AG08395 (cell line): ENCODE data around the gene NGRN.
"Not testable (repeated sequence)": the region's sequence is repeated elsewhere in the genome, so short reads cannot be mapped to it uniquely, and the experiment has no call there.

ENCODE experiments used
- DNase-seq: peaks from one replicate; pipeline ENCODE4 v3.0.0; 2012; ENCODE audit warnings: mixed read lengths, low spot score

Gene NGRN

GRCh38 chr15:90286678-90287077 lies 21.2 kb downstream of the NGRN start:
- peak; percentile 33 for DNase-seq

GRCh38 chr15:90287101-90287500 lies 21.6 kb downstream of the NGRN start:
- no peak for DNase-seq

DNA sequence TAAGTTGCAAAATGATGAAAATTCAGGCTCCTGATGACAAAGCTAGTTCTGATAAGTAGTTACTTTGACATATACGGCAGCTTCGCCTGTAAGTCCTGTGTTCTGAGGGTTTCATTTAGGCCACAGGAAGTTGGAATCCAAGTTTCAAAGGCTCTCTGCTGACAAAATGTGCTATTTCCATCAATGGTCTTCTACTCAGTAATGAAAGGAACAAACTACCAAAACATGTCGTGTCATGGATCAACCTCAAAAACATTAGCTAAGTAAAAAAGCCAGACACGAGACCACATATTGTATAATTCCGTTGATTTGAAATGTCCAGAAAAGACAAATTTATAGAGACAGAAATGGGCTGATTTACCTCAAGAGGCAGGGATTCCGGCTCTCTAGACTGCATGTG lies 22.5 kb downstream of the NGRN start:
- no peak for DNase-seq

- no peak for DNase-seq
These were observed 26.3 kb downstream of the NGRN start for GRCh38 chr15:90291679-90292356.

GRCh38 chr15:90293040-90293810 lies 27.8 kb downstream of the NGRN start:
- peak; percentile 31 for DNase-seq

GRCh38 chr15:90294159-90294558 lies 28.7 kb downstream of the NGRN start:
- DNase-seq, result no peak

- DNase-seq, result no peak
These were observed 29.3 kb downstream of the NGRN start for GRCh38 chr15:90294601-90295269.

GRCh38 chr15:90295270-90295648 lies 29.8 kb downstream of the NGRN start:
- no peak for DNase-seq

- not testable (repeated sequence) for DNase-seq
These were observed 30.9 kb downstream of the NGRN start for GRCh38 chr15:90296316-90296884.

- no peak for DNase-seq
These were observed 31.5 kb downstream of the NGRN start for GRCh38 chr15:90297021-90297420.

- no peak for DNase-seq
These were observed 35.1 kb downstream of the NGRN start for GRCh38 chr15:90300541-90300940.

DNA sequence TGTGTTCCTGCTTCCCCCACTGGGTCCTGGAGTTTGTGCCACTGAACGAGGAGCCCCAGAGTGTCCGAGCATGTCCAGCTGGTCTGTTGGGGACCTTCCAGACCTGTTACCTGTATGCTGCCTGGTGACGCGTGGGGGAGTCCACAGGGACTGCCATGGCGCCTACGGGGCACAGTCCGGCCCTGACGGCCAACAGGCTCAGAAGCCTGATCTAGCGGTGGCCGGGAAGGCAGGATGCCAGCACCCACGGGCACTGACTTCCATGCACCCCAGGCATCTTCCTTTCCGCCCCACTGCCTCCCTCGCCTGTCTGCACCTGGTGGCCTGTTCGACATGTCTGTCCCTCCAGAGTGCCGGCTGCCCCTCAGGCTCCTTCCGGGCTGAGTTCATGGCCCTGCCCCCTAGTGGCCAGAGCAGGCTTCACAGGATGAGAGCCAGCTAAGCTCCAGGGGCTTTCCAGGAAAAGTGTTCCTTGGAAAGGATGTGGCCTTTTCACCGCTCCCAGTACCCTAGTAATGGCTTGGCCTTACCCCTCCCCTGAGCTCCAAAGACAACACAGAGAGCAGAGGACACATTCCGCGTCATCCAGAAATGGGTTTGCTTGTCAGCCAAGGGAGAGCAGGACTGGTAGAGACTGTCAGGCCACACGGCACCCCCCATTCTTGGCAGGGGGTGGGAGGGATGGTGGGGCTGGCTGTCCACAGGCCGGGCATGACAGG lies 35.7 kb downstream of the NGRN start:
- DNase-seq, result peak; percentile 19

GRCh38 chr15:90301707-90302300 lies 36.3 kb downstream of the NGRN start:
- DNase-seq, result peak; percentile 15

DNA sequence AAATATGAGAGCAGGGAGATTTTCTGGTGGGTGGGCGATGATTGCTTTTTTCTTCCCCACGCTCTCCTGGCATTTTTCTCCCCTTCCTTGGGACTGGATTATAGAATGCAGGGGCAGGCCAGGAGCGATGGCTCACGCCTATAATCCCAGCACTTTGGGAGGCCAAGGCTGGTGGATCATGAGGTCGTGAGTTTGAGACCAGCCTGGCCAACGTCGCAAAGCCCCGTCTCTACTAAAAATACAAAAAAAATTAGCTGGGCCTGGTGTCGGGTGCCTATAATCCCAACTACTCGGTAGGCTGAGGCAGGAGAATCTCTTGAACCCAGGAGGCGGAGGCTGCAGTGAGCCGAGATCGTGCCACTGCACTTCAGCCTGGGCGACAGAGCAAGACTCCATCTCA lies 39.9 kb downstream of the NGRN start:
- DNase-seq, result not testable (repeated sequence)

DNA sequence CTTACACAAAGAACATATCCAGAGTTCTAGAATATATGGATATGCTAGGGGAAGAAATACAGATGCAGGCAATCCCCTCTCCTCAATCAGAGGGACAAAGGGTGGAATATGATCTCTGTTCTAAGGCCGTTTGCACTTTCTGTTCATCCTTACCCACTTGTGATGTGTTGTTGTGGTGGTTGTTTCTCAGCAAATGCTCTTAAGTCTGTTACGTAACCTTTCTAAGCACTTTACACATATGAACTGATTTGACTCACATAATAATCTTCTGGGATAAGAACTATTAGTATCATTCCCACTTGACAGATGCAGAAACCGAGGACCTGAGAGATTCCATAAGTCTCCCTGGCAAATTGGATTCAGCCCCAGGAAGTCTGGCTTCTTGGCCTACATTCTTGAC lies 40.5 kb downstream of the NGRN start:
- DNase-seq, result no peak

DNA sequence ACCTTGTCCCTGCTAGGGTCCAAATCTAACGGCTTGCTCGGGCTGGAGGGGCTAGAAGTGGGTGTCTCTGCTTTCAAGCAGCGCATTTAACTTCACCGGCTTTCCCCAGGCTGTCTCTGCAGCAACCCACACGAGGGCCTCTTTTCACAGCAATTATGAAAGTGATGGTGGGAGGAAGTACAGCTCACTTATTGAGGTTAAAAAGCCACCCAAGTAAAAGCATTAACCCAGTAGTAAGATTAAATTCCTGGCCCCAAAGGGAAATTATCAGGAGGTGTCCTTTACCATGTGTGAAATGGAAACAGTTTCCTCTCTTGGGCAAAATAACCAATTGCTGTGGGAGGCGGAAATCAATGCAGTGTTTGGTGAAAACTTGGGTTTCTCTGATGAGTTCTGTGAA lies 41.1 kb downstream of the NGRN start:
- DNase-seq, result no peak

DNA sequence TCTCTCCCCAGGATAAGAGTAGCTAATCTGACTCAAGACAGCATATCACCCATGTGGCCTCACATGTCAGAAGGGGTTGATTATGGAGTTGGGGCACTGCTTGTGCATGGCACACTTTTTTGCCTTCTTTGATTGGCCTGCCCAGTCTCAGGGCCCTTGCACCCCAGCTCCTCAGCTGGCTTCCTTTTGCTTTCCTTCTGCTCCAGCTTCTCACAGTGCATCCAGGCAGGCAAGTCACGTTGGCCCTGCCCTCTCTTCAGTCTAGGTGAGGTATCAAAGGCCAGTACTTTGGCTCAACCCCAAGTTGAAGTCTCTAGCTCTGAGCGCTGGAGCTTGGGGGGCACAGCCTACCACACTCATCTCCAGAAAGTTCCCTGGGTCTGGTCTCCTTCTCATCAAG lies 42.2 kb downstream of the NGRN start:
- no peak for DNase-seq

- DNase-seq, result no peak
These were observed 43.5 kb downstream of the NGRN start for GRCh38 chr15:90309020-90309419.

GRCh38 chr15:90315278-90315982 lies 50.0 kb downstream of the NGRN start:
- peak; percentile 76 for DNase-seq

DNA sequence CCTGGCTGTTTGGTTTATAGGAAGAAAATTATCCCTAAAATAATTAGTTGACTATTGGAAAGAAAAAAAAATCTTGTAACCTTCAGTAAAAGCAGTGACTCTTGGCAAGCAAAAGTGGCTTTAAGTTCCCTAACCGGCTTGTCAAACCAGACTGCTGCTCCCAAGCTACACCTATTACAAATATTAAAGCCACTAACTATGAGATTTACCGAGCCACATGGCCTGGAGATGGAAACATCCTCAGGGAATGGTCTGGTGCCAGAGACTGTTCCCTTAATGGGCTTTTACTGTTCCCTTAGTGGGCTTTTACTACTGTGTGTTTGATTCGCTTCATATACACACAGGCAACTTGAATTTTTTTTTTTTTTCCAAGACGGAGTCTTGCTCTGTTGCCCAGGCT lies 50.7 kb downstream of the NGRN start:
- DNase-seq, result no peak

- no peak for DNase-seq
These were observed 53.1 kb downstream of the NGRN start for GRCh38 chr15:90318591-90318990.
